Measurements from ENCODE around the gene ADORA2A.
"Not testable (repeated sequence)": the region's sequence is repeated elsewhere in the genome, so short reads cannot be mapped to it uniquely, and the experiment has no call there.

The ADORA2A gene

GRCh38 chr22:24486501-24486921, 59.1 kb downstream of the ADORA2A start:
- no peak for DNase-seq (ENCODE audit: low read depth, low spot score)

- no peak for DNase-seq (ENCODE audit: low read depth, low spot score)
Measured at GRCh38 chr22:24489011-24489410, 61.6 kb downstream of the ADORA2A start.

GRCh38 chr22:24489434-24489833, 62.0 kb downstream of the ADORA2A start:
- DNase-seq (ENCODE audit: low read depth, low spot score) = not testable (repeated sequence)

Data from iPS DF 19.7 (cell line).